Activated CD4-positive, alpha-beta memory T cell treated with anti-CD3 and anti-CD28 coated beads, Interleukin-2, amount 10 ng/mL, durations not matched to agents 7 days and 5 days (primary cell): Measurements from ENCODE around the gene SENP7. TPM values are rescaled to one million over a fixed set of nuclear protein-coding genes. Genes with fewer than 3 reads are reported as not detected.

Experiments used
- CTCF ChIA-PET: fragments of 350-600 bp; sonication (Branson Sonifier 250); formaldehyde crosslinking; loops from one replicate; lab custom pipeline; 2021; ENCODE audit warnings: antibody characterized with exemption, inconsistent platforms; lab: Charles Lee
- POLR2A ChIA-PET: fragments of 350-600 bp; sonication (Branson Sonifier 250); formaldehyde crosslinking; loops from one replicate; lab custom pipeline; 2021; ENCODE audit warnings: antibody characterized with exemption; lab: Charles Lee
- DNase-seq: peaks from one replicate; pipeline ENCODE4 v3.0.0-alpha.2; 2020
- H3K27ac Mint-ChIP-seq: one replicate; pipeline ENCODE4 v1.8.0; 2021; ENCODE audit warnings: mild to moderate bottlenecking, mixed read lengths
- H3K27me3 Mint-ChIP-seq: one replicate; pipeline ENCODE4 v1.8.0; 2021; ENCODE audit warnings: mixed read lengths
- H3K36me3 Mint-ChIP-seq: one replicate; pipeline ENCODE4 v1.8.0; 2021; ENCODE audit warnings: low read depth, mixed read lengths
- H3K4me1 Mint-ChIP-seq: one replicate; pipeline ENCODE4 v1.8.0; 2021; ENCODE audit warnings: mixed read lengths
- H3K4me3 Mint-ChIP-seq: one replicate; pipeline ENCODE4 v1.8.0; 2021; ENCODE audit warnings: mild to moderate bottlenecking, mixed read lengths
- H3K9me3 Mint-ChIP-seq: one replicate; pipeline ENCODE4 v1.8.0; 2021; ENCODE audit warnings: mixed read lengths
- total RNA-seq, 2 experiments: library from RNA; stranded (reverse); gene quantifications; one replicate each; pipeline ENCODE4 v1.2.3, GENCODE V29; 2021

The SENP7 gene
- total RNA-seq, 2 experiments from 2014 or later = 28.3 to 30.5 TPM

DNA sequence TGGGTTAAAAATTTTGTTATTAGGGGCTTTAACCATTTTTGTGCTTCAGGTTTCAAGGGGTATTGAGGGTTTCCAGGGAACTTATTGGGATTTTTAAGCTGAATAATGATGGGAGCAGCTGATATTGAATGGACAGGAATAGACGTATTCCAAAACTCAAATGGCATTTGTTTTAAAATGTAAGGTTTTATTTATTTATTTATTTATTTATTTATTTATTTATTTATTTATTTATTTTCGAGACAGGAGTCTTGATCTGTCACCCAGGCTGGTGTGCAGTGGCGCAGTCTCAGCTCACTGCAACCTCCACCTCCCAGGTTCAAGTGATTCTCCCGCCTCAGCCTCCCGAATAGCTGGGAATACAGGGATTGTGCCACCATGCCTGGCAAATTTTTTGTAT, 22.2 kb upstream of the SENP7 start:
- DNase-seq = no peak
- Mint-ChIP-seq H3K4me1 (peaks cover 23% of the 10 kb centered on the region), H3K9me3 (no peaks in the 10 kb centered on the region), H3K27ac (no peak overlapping the region), H3K27me3 (peaks cover 6% of the 10 kb centered on the region), H3K4me3 (no peak overlapping the region), H3K36me3 (peaks cover 3% of the 10 kb centered on the region)
- ChIA-PET CTCF (interaction anchor here (0.7 to 1.5 kb wide), 2 partner anchors 10 to 17 kb away, joined by 3 to 4 read pairs; no protein-coding TSS in a partner anchor), POLR2A (interaction anchor here (0.8 kb wide), 1 partner anchor 19 kb away, joined by 3 read pairs; no protein-coding TSS in a partner anchor)

DNA sequence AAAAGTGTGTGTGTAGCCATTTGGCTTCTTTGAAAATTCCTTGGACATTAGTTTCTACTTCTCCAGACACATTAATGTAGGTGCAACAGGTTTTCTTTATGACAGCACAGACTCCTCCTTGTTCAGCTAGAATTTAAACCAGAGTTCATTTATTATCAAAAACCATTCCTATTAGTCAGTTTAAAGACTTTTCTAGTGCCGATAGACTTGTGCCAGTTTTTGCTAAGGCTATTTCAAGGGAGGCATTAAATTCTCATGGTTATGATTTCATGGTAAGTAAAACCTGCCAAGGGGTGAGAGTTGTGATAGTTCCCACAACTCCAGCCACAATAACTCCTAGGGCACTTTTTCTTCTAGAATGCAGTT, 20.6 kb upstream of the SENP7 start:
- no peak for DNase-seq
- ChIA-PET CTCF (no interaction called here), POLR2A (interaction anchor here (1.4 kb wide), 1 partner anchor 9 kb away, joined by 3 read pairs; no protein-coding TSS in a partner anchor)
- peaks cover 8% of the 10 kb centered on the region for H3K36me3 Mint-ChIP-seq
- H3K4me1 Mint-ChIP-seq = peaks cover 30% of the 10 kb centered on the region
- no peak overlapping the region for H3K4me3 Mint-ChIP-seq
- peaks cover 10% of the 10 kb centered on the region for H3K9me3 Mint-ChIP-seq
- H3K27me3 Mint-ChIP-seq = peaks cover 2% of the 10 kb centered on the region
- no peak overlapping the region for H3K27ac Mint-ChIP-seq

DNA sequence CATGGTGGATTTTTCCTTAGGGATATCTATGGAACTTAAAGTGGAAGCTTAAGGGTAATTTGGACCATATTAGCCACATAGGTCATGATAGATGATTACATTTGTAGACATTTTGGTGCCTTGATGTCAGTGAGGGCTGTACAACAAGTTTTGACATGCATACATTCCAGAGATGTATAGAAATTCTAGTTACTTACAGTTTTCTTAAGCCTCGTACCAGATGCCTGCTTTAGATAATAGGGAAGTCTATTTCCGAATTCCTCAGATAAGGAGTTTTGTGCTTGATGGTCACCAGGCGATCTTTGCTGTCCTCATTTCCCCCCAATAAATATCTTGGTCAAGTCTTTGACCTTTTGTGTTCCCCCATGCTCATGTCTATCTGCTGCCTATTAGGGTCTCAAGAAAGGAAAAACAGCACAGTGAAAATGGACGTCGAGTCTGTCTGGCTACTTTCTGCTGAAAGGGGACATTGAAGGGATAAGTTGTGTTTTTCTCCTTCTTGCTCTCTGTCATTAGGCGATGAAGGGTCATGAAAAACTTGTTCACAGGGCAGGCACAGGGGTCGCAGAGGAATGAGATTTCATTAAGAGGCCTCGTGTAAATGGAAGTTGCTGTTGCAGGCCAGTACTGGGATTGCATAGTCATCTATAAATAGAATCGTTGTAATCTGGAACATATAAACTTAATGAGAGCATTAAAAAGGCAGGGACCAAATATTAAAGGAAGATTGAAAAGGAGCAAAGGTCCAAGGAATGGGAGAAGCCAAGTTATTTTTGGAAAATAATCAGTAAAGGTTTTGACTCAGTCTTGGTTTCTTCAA, 20.0 kb upstream of the SENP7 start:
- POLR2A ChIA-PET = interaction anchor here (1.4 kb wide), 1 partner anchor 8 kb away, joined by 3 read pairs; no protein-coding TSS in a partner anchor
- Mint-ChIP-seq H3K9me3 (peaks cover 11% of the 10 kb centered on the region), H3K27me3 (peaks cover 2% of the 10 kb centered on the region), H3K36me3 (peaks cover 8% of the 10 kb centered on the region), H3K27ac (no peak overlapping the region), H3K4me3 (no peak overlapping the region), H3K4me1 (peaks cover 30% of the 10 kb centered on the region)
- CTCF ChIA-PET = no interaction called here
- no peak for DNase-seq

DNA sequence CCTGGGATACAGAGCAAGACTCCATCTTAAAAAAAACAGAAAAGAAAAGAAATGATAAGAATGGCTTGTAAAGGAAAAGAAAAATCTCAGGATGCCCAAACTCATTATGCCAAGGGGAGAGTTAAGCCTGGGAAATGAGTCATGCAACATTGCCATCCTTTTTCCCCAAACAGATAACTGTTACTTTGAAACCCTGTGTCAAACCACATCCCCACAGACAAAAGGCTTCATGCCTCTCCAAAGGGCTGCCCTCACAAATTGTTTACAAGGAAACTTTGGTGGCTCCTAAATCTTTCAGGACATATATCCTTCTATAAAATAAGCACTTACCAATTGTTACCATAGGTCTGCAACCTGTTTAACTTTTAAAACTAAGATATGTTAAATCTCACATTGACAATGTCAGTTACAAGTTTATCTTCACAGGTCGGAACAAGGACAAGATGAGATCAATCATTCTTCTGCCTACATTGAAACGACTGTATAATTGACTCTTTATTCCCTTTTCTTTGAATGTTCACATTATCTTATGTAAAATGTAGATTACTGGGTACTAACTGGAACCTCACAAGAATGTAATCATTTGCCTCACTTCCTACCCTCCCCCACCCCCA, 18.6 kb upstream of the SENP7 start:
- no peak for DNase-seq
- ChIA-PET CTCF (no interaction called here), POLR2A (interaction anchor here (2.2 kb wide), 1 partner anchor 30 kb away, joined by 6 read pairs; the partner anchor contains the start of gene TRMT10C)
- peak overlapping the region; percentile 30 for H3K27ac Mint-ChIP-seq
- peaks cover 11% of the 10 kb centered on the region for H3K9me3 Mint-ChIP-seq
- H3K36me3 Mint-ChIP-seq = peaks cover 8% of the 10 kb centered on the region
- no peak overlapping the region for H3K4me3 Mint-ChIP-seq
- H3K27me3 Mint-ChIP-seq = peaks cover 2% of the 10 kb centered on the region
- peaks cover 30% of the 10 kb centered on the region for H3K4me1 Mint-ChIP-seq

DNA sequence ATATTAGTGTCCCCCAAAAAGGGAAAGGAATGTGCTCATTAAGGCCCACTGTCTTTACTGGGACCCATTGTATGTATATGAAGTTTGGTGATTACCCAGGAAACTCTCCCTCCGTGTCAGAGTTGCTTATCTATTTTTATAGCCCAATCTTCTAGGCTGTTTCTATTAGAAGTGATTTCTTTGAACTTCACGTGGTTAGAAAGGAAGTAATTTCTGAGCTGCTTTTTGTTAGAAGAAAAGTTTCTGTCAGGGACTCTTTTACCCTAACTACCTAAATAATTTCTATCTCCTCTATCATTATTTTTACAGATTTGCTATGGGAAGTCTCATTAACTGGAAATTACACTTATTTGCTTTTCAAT, 17.7 kb upstream of the SENP7 start:
- Mint-ChIP-seq H3K36me3 (peaks cover 8% of the 10 kb centered on the region), H3K9me3 (peaks cover 11% of the 10 kb centered on the region), H3K4me1 (peaks cover 30% of the 10 kb centered on the region), H3K4me3 (no peak overlapping the region), H3K27ac (peak overlapping the region; percentile 41), H3K27me3 (no peaks in the 10 kb centered on the region)
- ChIA-PET POLR2A (interaction anchor here (1.2 to 2.2 kb wide), 5 partner anchors 12 to 44 kb away, joined by 3 to 15 read pairs (median 4); partner anchors contain the start of gene TRMT10C), CTCF (no interaction called here)
- no peak for DNase-seq

DNA sequence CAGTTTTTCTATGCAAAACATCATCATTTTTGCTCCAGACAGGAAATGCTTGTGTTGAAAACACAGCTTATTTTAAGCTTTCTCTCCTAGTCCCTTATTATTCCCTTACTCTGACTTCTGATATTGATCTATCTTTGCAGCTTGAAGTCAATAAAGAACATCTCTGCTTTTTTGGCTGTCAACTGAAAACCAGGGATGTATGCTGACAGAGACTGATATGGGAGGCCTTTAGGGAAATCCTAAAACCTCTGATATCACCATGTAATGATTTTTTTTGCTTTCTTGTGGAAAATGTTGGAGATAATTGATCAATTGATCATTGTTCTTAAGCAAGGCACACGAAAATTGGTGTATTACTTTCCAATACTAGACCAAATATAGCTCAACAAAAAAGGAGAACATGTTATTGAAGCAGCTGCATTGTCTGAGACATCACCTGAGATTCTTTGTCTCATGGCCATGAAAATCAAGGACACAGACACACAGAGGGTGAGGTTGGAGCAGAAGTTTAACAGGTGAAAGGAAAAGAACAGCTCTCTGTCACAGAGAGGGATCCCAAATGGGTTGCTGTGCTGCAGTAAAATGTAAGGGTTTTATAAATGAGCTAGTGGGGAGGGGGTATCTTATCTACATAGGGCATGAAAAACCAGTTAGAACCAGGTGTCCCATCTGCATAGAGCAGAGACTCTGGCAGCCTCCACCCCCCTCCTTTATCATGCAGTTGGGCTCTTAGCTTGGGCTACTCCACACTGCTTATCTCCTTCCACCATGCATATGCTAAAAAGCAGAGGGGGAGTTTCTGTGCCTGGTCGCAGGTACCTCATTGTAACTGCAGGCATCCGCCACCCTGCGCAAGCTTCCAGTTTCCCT, 17.0 kb upstream of the SENP7 start:
- no peak overlapping the region for H3K4me3 Mint-ChIP-seq
- no peak for DNase-seq
- ChIA-PET POLR2A (interaction anchor here (1.2 to 2.2 kb wide), 5 partner anchors 11 to 45 kb away, joined by 3 to 15 read pairs (median 4); partner anchors contain the start of gene TRMT10C), CTCF (no interaction called here)
- no peak overlapping the region for H3K27ac Mint-ChIP-seq
- H3K36me3 Mint-ChIP-seq = peaks cover 8% of the 10 kb centered on the region
- no peaks in the 10 kb centered on the region for H3K27me3 Mint-ChIP-seq
- peaks cover 30% of the 10 kb centered on the region for H3K4me1 Mint-ChIP-seq
- H3K9me3 Mint-ChIP-seq = peaks cover 13% of the 10 kb centered on the region

DNA sequence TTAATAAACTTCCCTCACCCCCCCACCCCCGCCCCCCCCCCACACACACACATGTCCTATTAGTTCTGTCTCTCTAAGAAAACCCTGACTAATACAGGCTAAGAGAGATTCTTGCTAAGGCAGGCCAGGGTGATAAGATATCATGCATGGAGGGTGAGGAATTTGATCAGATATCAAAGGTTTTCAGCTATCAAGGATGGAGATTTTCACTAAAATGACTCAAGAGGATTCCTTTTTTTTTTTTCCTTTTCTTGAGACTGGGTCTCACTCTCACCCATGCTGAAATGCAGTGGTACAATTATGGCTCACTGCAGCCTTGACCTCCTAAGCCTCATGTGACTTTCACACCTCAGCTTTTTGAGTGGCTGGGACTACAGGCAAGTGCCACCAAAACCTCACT, 14.9 kb upstream of the SENP7 start:
- H3K36me3 Mint-ChIP-seq = peaks cover 8% of the 10 kb centered on the region
- ChIA-PET CTCF (no interaction called here), POLR2A (interaction anchor here (0.6 to 1.5 kb wide), 3 partner anchors 10 to 16 kb away, joined by 3 read pairs; no protein-coding TSS in a partner anchor)
- H3K27me3 Mint-ChIP-seq = no peaks in the 10 kb centered on the region
- peaks cover 15% of the 10 kb centered on the region for H3K9me3 Mint-ChIP-seq
- peaks cover 30% of the 10 kb centered on the region for H3K4me1 Mint-ChIP-seq
- no peak overlapping the region for H3K4me3 Mint-ChIP-seq
- no peak for DNase-seq
- no peak overlapping the region for H3K27ac Mint-ChIP-seq

DNA sequence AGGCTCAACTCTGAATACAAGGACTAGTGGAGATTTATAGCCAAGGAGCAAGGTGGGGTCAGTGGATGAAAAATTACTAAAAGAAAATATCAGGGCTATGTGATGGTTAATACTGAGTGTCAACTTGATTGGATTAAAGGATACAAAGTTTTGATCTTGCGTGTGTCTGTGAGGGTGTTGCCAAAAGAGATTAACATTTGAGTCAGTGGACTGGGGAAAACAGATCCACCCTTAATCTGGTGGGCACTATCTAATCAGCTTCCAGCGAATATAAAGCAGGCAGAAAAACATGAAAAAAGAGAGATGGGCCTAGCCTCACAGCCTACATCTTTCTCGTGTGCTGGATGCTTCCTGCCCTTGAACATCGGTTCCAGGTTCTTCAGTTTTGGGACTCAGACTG, 14.4 kb upstream of the SENP7 start:
- Mint-ChIP-seq H3K9me3 (peaks cover 15% of the 10 kb centered on the region), H3K27ac (no peak overlapping the region), H3K4me3 (no peak overlapping the region), H3K4me1 (peaks cover 29% of the 10 kb centered on the region), H3K36me3 (peaks cover 8% of the 10 kb centered on the region), H3K27me3 (no peaks in the 10 kb centered on the region)
- ChIA-PET CTCF (no interaction called here), POLR2A (interaction anchor here (0.6 to 1.5 kb wide), 3 partner anchors 9 to 16 kb away, joined by 3 read pairs; no protein-coding TSS in a partner anchor)
- DNase-seq = no peak

DNA sequence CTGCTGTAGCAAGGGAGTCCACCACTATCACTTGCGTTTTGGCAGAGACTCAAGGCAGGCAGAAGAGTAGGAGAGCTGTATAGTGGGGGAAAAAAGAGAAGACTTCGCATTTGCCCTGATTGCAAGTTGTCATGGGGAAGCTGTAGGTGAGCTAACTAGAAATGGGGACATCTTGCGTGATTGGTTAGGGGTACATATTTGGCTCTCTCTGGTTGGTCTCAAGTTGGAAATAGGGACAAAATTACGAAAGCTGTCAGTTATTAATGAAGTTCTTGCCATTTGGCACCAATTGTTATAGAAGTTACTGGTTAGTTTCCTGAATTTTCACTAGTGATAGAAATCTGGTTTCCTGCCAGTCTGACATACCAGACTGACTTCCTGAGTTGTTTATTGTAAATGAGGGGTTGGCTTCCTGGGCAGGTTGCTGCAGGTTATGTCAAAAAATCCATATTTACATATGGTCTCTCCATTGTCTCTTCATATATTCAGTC, 8.2 kb upstream of the SENP7 start:
- H3K9me3 Mint-ChIP-seq = peaks cover 4% of the 10 kb centered on the region
- H3K27ac Mint-ChIP-seq = peak overlapping the region; percentile 65
- H3K27me3 Mint-ChIP-seq = no peaks in the 10 kb centered on the region
- ChIA-PET CTCF (interaction anchor here (1.2 kb wide), 1 partner anchor 52 kb away, joined by 3 read pairs; the partner anchor contains the start of gene PCNP), POLR2A (interaction anchor here (0.6 to 3.0 kb wide), 5 partner anchors 8 to 466 kb away, joined by 3 to 12 read pairs (median 9); partner anchors contain the start of genes PCNP, SENP7 and TRMT10C)
- H3K4me1 Mint-ChIP-seq = peaks cover 44% of the 10 kb centered on the region
- DNase-seq = no peak
- H3K36me3 Mint-ChIP-seq = no peaks in the 10 kb centered on the region
- H3K4me3 Mint-ChIP-seq = peak overlapping the region; percentile 40

DNA sequence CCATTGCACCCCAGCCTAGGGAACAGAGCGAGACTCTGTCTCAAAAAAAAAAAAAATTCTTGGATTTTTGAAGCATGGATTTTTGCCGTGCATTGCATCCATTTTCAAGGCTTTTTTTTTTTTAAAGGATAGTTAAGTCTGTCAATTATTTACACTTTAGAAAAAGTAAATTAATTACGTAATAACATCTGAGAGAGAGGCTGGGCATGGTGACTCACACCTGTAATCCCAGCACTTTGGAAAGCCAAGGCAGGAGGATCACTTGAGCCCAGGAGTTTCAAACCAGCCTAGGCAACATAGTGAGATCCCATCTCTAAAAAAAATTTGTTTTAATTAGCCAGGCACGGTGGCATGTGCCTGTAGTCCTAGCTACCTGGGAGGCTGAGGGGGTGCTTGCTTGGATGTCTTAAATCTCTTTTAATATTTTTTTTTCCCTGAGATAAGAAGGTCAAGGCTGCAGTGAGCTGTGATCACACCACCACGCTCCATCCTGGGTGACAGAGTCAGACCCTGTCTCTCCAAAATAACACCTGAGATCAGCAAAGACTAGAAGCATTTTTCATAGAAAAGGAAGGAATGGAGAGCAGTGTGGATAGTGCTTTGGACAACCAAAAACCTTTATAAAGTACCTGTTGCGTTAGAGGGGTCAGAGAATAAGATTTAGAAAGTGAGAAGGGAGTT, 6.8 kb upstream of the SENP7 start:
- CTCF ChIA-PET = interaction anchor here (1.6 to 2.2 kb wide), 2 partner anchors 24 to 54 kb away, joined by 3 to 21 read pairs; partner anchors contain the start of gene PCNP
- no peak for DNase-seq
- no peaks in the 10 kb centered on the region for H3K9me3 Mint-ChIP-seq
- H3K27me3 Mint-ChIP-seq = no peaks in the 10 kb centered on the region
- POLR2A ChIA-PET = interaction anchor here (0.7 to 3.6 kb wide), 10 partner anchors 7 to 811 kb away, joined by 3 to 44 read pairs (median 10); partner anchors contain the start of genes PCNP, SENP7, TFG and TRMT10C
- no peak overlapping the region for H3K27ac Mint-ChIP-seq
- H3K4me1 Mint-ChIP-seq = peaks cover 44% of the 10 kb centered on the region
- no peaks in the 10 kb centered on the region for H3K36me3 Mint-ChIP-seq
- H3K4me3 Mint-ChIP-seq = no peak overlapping the region

DNA sequence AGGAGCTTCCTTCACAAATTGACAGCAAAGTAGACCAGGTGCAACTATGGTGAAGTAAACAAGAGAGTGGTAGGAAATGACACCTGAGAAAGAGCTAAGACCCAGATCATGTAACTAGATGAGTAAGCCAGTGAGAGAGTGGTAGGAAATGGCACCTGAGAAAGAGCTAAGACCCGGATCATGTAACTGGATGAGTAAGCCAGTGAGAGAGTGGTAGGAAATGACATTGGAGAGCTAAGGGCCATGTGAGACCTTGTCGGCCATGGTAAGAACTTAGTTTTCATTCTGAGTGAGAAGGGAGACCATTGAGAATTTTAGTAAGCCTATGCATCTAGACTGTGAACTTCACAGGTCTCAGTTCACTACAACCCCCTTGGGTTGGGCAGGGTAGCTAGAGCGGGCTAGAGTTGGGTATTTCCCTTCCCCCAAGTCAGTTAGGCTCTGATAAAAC, 5.4 kb upstream of the SENP7 start:
- ChIA-PET POLR2A (interaction anchor here (0.6 to 3.6 kb wide), 16 partner anchors 9 to 1687 kb away, joined by 3 to 44 read pairs (median 4); partner anchors contain the start of genes LNP1, PCNP, TFG and TRMT10C), CTCF (interaction anchor here (0.8 to 2.2 kb wide), 8 partner anchors 12 to 157 kb away, joined by 3 to 21 read pairs (median 4); partner anchors contain the start of genes PCNP and TRMT10C)
- H3K27me3 Mint-ChIP-seq = no peaks in the 10 kb centered on the region
- peaks cover 1% of the 10 kb centered on the region for H3K36me3 Mint-ChIP-seq
- peak overlapping the region; percentile 81 for H3K27ac Mint-ChIP-seq
- peak; percentile 60 for DNase-seq
- peak overlapping the region; percentile 28 for H3K4me3 Mint-ChIP-seq
- peaks cover 52% of the 10 kb centered on the region for H3K4me1 Mint-ChIP-seq
- no peaks in the 10 kb centered on the region for H3K9me3 Mint-ChIP-seq
